Stimulated activated CD4-positive, alpha-beta T cell treated with anti-CD3 and anti-CD28 coated beads, Interleukin-1b, Interleukin-23, amount 100 ng/mL, for 1 hour (primary cell): ENCODE data around the gene ZNF692.

ENCODE experiments used
- DNase-seq, 2 donors: peaks; one replicate each; pipeline ENCODE4 v3.0.0-alpha.2; 2020; ENCODE audit warnings: low read depth in 2 of 2

Gene ZNF692

DNA sequence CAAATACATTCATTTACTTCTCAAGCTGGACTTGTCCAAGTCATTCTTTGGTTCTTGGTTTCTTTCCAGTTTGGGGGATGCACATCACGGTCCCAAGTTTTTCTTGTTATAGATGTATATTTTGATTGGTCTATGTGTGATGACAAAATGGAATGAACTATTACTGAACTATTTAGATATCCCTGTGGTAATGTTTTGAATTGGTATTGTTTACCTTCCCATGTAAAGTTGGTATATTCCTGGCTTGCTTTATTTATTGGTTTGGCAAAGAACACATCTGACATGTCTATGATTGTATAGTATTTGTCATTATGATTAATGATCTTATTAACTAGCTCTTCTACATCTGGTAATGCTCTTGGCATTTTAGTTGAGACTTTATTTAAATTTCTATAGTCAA lies 22.4 kb upstream of the ZNF692 start:
- no peak for DNase-seq

DNA sequence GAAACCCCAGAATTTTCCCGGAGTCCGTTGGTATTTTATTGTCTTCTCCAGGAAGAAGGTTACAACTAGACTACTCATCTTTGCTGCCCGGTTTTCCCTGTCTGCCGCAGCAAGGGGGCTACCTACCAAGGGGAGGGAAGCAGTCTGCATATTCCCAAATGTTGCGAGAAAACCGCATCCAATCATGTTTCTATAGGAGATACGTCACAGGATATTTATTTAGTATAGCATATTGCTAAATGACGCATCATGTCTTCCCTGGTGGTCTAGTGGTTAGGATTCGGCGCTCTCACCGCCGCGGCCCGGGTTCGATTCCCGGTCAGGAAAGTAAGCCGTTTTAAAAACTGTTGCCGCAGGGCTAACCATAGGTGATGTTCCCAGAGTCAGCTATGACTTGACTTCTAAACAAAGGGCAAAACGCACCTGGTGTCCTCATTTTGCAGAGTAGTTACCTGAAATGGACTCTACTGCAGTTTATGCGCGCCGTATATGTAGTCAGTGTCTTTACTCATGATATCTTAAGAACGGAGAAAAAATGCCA lies 15.2 kb upstream of the ZNF692 start:
- peak; percentile 64 to 76 for DNase-seq

DNA sequence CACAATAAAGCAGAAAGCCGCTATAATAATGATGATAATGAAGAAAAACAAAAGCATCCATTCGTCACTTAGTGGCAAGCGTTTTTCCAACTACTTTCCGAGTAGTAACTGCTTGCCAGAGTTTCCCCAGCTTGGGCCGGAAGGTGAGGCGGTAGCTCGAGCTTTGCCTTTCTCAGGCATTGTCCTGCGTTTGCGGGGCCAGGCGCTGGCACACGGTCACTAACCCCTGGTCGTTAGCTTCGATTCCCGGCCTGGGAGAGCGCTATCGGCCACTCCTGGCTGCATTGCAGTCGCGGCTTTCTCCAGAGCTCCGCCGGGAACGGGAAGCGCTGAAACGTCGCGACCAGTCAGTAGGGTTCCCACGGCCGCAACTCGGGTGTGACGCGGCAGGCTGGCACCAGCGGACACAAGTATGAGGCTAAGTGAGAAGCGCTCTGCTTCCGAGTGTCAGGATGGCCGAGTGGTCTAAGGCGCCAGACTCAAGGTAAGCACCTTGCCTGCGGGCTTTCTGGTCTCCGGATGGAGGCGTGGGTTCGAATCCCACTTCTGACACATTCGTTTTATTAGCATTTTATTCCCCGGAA lies 14.6 kb upstream of the ZNF692 start:
- DNase-seq, result peak; percentile 86 to 95

DNA sequence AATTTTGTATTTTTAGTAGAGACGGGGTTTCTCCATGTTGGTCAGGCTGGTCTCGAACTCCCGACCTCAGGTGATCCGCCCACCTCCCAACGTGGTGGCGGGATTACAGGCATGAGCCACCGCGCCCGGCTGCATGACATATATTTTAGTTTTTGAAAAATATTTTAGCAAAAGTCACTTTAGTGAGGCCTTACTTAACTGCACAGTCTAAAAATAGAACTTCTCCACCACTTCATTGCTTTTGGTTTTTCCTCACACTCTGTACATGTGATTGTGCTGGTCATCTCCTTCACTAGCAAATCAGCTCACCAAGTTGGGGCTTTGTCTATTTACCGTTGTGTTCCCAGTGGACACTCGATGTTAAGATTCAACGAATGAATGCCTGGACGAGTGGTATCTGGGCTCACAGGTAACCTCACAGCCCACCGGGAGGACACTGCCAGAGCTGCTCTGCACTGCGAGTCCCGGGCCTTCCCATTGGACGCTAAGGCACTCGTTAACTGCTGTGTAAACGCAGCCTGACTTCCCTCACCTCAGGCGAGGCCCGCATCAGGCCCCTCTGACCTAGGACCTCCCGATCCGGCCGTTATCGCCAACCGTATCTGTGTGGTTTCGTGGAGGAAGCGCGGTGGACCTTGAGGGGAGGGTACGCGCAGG lies 14.0 kb upstream of the ZNF692 start:
- DNase-seq, result peak in 1 of 2 donors; percentile 39

DNA sequence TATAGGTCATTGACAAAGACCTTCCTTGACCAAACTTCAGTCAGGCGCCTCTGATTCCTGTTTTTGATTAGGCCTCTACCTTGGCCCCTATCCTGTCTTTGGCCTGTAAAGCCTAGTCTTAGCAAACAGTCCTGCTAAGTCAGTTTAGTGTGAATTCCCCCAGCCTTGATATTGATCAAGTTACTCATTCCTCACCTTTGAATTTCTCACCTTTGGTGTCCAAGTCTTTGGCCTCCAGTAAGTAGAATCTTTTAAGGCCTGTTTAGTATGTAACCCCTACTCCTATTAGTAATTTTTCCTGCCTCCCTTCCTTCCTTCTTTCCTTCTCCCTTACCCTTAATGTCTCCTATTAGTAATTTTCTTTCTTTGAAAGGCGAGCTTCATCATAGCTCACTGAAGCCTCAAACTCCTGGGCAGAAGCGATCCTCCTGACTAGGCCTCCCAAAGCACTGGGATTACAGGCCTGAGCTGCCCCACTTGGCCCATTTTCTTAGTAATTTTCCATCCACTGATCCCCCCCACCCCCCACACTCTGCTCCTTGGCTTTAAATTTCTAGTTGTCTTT lies 13.0 kb upstream of the ZNF692 start:
- no peak for DNase-seq

DNA sequence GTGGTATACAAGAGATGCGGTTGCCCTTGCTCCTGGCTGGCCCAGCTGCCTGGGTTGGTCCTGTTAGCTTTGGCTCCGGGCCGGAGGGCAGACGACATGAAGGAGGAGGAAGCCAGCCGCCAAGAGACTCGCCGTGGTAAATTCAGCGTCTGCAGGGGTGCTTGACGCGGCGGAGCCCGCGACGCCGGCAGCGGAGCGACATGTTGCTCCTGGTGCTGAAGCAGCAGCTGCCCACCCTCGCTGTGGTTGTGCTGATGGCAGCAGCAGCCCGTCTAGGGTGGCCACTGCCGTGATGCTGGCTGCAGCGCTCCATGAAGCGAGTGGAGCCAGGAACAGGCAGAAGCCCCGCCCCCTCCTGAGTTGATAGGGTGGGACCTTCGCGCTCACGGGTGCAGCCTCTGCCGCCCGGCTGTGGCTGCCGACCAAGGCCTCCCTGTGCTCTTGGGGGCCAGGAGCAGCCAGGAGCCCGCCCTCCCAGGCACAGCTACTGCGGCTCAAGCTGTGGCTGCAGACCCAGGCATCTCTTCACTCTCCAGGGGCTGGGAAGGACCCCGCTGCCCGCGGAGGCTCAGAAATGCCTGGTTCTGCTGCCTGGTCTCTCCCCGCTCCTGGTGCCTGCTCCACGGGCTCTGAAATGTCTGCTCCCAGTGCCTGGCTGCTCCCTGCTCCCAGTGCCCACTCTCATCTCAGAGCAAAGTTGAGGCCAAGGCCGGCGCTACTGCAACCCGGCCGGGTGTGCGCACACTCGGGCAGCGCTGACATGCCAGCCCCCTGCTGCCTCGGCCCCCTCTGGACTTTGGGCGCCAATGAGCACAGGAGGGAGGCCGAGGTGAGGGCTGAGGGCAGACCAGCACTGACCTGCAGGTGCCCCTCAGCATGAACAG lies 4.4 kb upstream of the ZNF692 start:
- DNase-seq, result peak; percentile 48 to 64

DNA sequence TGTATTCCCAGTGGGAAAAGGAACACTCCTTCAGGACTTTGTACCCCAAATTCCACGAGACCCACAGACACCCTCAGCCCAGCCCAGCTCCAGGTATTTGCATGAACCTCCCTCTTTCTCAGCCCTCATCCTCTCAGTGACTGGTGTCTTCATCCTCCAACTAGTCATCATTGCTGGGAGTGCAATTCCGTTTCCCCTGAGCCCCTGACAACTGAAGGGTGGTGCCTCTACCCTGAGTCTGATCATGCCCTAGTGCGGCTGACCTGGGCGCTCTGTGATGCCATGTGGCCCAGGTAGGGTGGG lies 3.8 kb upstream of the ZNF692 start:
- no peak for DNase-seq

DNA sequence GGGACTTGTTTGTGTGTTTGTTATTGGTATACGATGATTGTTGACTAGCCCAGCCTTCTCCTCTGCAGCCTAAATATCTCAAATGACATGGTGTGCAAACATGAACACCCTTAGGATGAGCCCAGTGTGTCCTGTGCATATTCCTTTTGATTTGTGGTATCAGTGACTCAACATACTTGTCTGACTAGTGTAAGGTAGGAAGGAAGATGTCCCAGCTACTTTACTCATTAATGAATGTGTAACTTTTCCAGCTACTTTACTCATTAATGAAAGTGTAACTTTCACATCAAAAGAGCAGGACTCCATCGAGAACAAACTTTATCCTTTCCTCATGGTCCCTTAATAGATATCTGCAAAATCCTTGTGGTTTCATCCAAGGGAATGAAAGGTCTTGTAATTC lies 2.7 kb upstream of the ZNF692 start:
- no peak for DNase-seq

DNA sequence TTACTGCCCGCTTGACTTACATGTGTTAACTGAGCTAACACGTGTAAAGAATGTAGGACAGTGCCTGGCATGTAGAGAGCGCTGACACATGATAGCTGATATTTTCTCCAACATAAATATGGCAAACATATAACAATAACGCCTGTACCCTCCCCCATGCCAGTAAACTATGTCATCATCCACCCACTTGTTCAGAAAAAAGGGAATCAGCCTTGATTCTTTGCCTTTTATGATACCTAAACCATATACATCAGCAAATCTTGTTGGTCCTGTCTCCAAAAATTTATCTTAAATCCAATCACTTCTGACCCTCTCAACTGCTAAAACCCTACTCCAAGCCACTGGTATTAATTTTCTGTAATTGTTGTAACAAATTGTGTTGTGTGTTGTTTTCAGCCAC lies 1.1 kb upstream of the ZNF692 start:
- DNase-seq, result no peak

DNA sequence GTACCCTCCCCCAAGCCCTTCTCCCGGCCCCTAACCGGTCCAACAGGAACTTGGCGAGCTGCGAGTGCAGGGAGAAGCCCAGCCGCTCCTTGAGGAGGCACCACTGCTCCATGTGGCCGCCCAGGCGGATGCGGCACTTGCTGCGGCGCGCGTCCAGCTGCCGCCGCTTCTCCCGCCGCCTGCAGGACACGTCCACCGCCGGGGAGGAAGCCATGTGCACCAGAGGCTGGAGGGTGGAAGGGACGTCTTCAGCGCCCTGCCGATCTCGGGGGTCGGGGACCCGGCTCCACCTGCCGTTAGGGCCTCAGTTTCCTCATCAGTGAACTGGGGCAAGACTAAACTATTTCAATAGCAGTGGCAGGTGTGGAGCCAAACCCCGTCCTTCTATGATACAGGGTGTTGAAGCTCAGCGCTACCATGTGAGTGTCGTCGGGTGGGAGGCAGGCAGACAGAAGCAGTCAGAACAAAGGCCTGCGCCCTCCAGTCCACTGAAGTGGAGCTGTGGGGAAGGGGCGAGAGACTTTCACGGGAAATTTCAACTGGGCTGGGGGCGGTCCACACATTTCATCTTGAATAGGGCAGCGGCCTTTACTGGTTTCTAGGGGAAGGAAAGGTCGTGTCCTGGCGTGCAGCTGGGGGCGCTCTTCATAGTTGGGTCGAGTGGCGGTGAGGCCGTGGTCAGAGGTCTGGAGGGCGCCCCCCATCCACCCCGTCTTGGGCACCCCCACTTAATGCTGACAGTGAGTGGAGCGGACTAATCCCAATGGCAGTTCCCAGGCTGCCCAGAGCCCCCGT lies 592 bp downstream of the ZNF692 start:
- peak in 1 of 2 donors; percentile 16 for DNase-seq

DNA sequence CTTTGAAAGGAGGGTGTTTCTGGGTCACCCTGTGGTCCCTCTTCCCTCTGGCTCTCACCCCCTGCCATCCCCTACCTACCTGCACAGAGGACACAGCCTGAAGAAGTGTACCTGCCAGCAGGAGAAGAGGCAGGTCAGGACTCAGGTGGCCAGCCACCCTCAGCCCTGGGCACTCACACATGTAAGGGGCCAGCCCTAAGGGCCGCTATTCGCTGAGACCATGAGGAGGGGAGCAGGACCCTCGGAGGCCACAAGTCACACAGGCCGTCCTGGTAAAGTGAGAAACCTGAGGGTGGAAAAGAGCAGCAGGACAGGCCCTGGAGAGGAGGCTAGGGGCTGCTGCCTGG lies 1.2 kb downstream of the ZNF692 start:
- DNase-seq, result no peak

DNA sequence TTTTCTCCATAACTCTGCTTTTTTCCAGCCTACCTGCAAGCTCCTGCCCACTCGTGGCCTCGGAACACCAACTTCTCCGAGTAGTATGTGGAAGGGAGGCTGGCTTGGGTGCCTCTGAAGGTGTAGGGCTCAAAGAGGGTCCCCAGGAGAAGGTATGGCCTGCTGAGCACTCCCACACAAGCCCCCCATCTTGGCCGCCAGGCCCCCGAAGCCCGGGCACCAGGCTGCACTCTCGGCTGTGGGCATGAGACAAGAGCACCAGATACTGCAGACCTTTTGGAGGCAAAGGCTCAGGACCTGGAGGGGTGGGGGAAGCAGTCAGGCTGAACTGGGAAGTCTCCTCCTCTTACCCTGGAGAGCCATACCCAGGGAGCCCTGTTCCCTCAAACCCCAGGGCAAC lies 1.7 kb downstream of the ZNF692 start:
- no peak for DNase-seq

DNA sequence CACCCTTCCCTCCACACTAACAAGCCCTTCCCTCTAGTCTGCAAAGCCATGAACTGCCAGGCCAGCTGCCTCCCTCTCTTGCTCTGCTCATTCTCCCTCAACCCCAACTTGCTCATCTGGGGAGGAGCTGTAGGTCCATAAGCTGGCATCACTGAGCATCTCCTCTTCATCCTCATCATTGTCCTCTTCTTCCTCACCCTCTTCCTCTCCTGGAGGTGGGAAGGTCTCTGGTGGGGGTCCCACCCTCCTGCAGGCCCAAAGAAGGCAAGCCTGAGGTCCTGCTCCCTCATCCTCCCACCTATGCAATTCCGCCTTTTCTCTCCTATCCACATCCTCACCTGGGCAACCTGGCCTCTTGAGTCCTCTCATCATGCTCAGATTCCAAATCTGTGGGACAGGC lies 2.7 kb downstream of the ZNF692 start:
- DNase-seq, result no peak

DNA sequence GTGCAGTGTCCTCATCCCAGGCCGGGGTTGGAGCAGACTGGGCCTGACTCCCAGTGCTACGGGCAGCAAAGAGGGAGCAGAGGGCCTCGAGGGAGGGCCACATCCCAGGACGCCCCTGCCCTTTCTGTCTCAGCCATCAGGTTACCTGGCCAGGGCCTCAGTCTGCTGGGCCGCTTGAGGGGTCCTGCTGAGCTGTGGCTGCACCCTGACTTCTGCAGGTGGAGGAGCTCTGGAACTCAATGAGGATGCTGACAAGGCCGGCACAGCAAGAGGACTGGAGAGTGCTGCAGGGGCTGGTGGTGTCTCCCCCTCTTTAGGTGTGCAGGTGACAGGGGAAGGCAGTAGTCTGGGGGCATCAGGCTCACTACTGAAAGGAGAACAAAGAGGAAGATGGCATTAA lies 3.3 kb downstream of the ZNF692 start:
- no peak for DNase-seq

DNA sequence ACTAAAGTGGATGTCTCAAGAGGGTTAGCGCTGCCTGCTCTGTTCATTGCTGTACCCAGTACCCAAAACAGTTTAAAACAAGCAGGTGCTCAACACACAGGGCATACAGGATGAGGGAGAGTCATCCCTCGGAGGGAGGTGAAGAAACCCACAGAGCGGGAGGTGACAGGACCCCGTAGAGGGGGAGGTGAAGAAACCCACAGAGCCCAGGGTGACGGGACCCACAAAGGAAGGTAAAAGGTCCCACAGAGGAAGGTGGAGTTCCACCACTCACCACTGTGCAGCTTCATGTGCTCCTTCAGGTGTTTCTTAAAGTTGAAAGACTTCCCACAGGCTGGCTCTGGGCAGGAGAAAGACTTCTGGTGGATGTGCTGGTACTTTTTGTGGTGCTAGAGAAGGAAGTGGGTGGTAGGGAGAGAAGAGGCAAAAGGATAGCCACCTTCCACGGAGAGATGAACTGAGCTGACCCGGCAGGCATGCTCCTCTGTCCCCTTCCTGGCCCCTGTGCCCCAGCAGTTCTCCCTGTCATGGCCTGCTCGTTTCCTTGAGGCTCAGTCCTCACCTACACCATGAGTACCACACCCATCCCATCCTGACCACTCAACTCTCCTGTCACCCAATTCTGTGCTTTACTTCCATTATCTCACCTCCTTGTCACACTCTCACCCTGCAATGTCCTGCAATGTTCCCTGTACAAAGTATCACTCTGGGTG lies 5.1 kb downstream of the ZNF692 start:
- no peak for DNase-seq

DNA sequence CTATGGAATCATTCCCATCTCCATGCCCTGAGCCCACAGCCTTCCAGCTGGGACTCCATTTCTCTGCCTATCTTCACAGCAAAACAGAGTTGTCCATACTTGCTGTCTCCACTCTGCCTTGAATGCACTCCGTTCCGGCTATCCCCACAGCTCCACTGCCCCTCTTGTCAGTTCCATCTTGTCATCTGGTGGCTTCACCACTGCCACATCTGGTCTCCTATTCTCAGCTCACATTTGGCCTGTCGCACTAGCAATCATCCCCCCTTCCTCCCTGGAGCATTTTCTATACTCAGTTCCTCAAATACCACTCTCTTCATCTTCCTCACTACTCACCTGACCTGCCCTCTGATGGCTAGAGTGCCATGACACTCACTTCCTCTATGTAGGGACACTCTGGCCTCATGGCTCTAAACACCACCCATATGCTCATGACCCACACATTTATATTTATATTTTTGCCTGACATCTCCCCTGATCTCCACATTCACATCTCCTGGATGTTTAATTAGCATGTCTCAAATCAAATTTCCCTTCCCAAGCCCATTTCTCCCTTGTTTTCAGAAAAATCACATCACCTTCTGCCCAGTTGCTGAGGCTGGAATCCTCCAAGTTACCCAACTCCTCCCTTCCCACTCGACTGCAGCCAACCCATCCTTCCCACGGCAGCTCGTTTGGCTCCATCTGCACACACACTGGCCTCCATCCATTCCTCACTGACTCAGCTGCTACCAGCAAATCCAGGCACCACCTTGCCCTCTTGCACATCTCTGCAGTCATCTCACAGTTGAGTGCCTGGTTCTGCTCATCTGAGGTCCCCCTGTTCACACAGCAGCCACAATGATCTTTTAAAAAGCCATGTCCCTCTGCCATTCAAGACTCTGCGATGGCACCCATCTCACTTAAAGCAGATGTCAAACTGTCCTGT lies 6.1 kb downstream of the ZNF692 start:
- no peak for DNase-seq

DNA sequence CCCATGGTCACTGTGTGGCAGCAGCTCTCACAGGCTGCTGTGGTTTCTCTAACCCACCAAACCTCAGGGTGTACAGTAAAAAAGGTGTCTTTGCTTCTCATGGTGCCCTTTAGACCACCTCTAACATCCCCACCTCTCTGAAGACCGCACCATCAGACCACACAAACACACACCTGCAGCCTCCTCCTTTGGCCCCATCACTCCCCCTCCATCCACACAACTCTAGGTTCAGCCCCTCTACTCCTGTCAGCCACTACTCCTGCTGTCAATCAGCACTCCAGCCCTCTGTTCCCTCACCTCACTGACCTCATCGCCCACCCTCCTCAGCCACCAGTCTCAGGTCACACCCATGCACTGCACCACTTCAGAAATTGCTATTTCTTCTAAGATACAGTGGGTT lies 7.5 kb downstream of the ZNF692 start:
- DNase-seq, result no peak

DNA sequence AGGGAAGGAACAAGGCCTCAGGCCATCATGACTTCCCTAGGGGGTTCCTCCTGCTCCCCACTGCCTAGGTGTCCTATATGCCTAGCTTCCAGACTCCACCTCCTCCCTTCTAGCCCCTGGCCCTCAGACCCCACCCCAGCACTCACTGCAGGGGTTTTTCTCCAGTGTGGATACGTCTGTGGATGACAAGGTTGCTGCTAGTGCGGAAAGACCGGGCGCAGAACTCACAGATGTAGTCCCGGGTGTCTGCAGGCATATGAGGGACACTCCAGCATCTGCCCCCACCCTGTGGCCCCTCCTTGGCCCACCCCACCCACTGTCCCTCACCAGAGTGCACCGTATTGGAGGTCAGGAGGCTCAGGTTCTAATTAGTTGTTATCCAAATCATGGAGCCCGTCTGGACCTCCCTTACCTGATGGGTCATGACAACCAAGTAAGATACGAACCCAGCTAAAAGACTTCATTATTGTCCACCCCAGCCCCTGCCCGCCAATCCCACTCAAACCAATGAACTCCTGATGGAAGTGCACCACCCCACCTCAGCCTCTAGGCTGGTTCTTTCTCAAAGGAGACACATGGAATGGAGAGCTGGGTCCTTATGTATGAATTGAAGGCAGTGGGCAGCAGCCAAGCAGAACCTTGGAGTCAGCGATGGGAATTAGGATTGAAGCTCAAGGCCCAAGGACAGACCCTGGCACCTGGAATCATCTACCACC lies 8.2 kb downstream of the ZNF692 start:
- no peak for DNase-seq

DNA sequence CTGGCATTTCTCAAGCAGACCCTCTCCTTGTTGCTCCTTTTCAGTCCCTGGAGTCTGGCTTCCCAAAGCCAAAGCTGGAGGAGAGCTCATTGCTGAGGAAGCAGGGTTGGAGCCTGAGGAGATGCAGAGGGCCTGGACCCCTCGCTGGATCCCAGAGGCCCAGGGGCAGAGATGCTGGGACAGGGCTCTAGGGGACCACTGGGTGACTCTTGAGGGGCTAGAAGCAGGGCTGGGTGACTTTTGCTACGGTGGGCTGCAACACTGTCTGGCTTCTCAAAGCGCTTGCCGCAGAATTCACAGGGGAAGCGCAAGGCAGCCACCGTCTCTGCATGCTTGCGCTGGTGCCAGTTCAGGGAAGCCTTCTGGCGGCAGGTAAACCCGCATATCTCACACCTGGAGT lies 8.8 kb downstream of the ZNF692 start:
- no peak for DNase-seq
